ENCODE measurements around the gene UBXN11.
"Not testable (repeated sequence)": the region's sequence is repeated elsewhere in the genome, so short reads cannot be mapped to it uniquely, and the experiment has no call there.

The UBXN11 gene

DNA sequence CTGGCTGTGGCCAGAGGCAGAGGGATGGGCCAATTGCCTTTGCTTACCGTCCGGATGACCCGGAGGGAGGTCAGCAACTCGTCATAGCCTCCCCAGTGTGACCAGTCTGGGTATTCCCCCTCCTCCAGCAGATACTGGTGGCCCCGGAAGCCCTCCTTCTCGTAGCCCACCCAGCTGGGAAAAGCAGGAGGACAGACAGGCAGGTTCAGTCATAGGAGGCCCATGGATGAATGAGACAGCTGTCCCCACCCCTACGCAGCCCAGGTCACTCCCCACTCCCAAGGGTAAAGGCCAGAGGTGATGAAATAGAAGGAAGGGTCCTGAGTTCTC is 30.7 kb upstream of the UBXN11 start:
- no peak for DNase-seq (ENCODE audit: low read depth in 2 of 2)

DNA sequence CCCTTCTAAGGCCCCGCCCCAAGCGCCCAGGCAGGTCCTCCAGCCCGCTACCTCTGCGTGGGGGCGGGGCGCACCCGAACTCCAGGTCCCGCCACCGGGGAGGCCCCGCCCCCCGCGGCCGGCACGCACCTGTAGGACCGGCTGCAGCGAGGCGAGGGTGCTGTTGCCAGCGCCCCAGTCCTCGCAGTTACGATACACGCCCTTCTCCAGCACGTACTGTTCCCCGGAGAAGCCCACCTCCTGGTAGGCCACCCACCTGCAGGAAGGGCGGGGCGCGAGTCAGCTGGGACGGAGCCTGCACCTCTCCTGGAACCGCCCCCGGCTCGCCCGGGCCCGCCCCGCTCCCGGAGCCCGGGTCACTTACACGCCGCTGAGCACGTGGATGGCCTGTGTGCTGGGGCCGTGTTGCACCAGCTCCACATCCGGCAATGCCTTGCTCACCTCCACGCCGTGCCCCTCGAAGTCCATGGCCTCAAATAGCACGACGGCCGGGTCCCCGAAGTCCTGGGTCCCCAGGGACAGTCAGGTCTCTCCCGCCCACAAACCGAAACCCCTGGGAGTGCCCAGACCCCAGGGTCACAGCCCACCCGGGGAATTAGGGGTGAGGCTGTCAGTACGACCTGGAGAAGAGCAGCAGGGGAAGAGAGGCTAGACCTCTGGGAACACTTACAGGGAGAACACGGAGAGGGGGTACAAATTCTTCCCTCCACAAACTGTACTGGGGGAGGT is 30.2 kb upstream of the UBXN11 start:
- DNase-seq (ENCODE audit: low read depth in 2 of 2), result peak; percentile 81 to 83

DNA sequence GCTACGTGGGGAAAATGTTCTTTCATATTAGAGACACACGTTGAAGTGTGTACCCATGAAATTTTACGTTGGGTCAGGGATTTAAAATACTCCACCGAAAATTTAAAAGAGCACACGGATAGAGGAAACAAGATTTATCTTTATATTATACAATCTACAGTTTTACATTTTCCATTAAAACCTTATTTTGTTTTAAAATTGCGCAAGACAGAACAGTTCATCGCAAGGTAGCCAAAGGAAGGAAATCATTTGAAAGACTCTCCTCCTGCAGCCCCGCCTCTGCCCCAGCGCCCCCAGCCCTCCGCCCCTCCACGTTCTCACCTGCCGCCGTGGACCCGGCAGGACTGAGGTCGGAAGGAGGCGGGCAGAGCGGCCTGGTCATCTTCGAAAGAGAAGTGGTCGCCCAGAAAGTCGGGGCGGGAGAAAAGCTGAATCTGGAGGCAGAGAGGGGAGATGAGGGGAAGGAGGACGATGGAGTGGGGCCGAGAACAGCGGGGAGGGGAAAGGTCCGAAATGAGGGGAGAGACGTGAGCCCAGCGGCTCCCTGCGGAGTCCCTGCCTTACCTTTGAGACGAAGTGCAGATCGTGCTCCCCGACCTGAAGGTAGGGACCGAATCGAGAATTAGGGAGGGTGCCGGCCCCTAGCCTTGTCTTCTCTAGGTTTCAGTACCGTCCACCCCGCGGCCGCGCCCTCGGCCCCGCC is 29.5 kb upstream of the UBXN11 start:
- DNase-seq (ENCODE audit: low read depth in 2 of 2), result no peak

DNA sequence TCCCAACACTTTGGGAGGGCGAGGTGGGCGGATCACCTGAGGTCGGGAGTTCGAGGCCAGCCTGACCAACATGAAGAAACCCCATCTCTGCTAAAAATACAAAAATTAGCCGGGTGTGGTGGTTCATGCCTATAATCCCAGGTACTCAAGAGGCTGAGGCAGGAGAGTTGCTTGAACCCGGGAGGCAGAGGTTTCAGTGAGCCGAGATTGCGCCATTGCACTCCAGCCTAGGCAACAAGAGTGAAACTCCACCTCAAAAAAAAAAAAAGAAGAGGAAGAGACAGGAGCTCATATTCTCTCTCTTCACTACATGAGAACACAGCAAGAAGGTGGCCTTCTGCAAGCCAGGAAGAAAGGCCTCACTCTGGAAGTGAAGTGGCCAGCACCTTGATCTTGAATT is 26.9 kb upstream of the UBXN11 start:
- not testable (repeated sequence) for DNase-seq (ENCODE audit: low read depth in 2 of 2)

DNA sequence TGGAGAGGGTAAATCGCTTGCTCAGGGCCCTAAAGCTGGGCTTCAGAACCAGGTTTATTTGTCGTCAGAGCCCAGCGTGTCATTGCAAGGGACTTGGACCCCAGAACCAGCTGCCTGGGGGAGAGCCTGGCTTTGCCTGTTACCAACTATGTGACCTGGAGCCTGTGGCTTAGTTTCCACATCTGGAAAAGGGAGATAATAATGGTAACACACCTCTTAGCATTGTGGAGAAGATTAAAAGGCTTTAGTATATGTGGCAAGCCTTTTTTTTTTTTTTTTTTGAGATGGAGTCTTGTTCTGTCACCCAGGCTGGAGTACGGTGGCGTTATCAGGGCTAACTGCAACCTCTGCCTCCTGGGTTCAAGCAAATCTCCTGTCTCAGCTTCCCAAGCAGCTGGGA is 23.8 kb upstream of the UBXN11 start:
- DNase-seq (ENCODE audit: low read depth in 2 of 2), result no peak

DNA sequence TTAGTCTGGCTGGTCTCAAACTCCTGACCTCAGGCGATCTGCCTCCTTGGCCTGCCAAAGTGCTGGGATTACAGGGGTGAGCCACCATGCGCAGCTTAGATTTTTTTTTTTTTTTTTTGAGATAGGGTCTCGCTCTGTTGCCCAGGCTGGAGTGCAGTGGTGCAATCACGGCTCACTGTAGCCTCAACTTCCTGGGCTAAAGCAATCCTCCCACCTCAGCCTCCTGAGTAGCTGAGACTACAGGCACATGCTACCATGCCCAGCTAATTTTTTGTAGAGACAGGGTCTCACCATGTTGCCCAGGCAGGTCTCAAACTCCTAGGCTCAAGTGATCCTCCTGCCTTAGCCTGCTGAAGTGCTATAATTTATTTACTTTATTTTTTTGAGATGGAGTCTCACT is 22.9 kb upstream of the UBXN11 start:
- not testable (repeated sequence) for DNase-seq (ENCODE audit: low read depth in 2 of 2)

DNA sequence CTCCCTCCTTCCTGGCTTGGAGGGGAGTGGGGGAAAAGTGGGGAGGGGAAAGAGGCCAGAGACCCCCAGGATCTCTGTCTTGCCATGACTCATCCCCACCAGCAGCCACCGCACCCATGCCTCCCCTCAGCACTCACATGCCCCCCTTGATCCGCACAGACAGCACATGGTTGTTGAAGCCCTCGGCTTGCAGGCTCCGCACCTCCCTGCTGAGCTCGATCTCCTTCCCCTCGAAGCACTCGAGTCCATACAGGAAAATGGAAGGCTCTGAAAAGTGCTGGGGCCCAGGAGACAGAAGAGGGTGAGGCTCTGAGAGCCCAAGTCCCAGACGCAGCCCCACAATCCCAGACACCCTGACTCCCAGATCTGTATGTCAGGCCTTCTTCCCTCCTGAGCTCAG is 22.2 kb upstream of the UBXN11 start:
- DNase-seq (ENCODE audit: low read depth in 2 of 2), result no peak

DNA sequence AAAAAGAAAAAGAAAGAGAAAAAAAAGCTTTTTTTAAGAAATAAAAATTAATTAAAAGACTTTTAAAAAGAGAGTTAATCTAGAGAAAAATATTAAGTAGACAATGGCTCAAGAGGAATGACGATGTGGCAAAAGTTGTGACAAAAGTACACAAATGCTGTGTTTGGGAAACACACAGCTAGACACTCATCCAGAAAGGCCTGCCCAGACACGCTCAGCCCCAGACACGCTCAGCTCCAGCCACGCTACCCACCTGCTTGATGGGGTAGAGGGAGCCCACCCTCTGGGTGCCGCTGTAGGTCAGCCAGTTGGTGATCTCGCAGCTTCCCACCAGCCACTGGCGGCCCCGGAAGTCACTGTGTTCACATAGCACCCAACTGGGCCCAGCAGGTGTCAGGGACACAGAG is 21.5 kb upstream of the UBXN11 start:
- DNase-seq (ENCODE audit: low read depth in 2 of 2), result no peak

DNA sequence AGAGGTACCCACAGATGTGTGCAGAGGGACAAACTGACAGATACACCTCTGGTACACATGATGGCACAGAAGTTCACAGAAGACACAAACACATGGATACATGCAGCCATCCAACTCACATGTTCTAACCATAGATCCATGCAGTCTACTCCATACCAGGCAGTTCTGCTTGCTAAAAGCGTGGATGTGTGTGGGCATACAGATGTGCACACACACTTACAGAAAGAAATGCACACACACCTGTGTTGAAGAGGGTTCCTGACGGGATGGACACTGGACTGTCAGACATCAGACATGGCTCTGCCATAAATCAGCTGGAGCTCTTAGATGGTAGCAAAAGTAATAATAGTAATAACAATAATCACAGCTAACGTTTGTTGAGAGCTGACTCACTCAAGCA is 18.1 kb upstream of the UBXN11 start:
- no peak for DNase-seq (ENCODE audit: low read depth in 2 of 2)

DNA sequence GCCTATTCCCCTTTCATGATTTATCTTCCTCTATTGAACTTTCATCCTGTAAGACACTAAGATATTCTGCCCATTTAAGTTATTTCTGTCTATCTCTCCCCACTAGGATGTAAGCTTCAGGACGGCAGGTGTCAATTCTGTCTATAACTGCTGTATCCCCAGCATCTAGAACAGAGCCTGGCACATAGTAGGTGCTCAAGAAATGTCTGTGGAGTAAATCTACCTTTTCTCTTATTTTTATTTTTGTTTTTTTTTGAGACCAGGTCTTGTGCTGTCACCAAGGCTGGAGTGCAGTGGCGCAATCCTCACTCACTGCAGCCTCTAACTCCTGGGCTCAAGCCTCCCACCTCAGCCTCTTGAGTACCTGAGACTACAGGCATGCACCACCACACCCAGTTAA is 16.9 kb upstream of the UBXN11 start:
- no peak for DNase-seq (ENCODE audit: low read depth in 2 of 2)

DNA sequence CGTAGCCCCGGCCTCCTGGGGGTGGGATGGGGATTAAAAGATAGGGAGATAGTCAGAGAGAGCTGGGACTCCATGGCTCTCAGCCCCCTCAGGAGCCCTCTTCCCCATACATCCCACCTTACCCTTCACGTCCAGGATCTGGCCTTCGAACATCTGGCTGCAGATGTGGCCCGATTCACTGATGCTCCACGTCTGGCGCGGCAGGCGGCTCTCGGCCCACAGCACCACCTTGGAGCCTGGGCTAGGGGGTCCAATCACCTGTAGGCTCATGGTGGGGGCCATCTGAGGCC is 15.6 kb upstream of the UBXN11 start:
- DNase-seq (ENCODE audit: low read depth in 2 of 2), result no peak

DNA sequence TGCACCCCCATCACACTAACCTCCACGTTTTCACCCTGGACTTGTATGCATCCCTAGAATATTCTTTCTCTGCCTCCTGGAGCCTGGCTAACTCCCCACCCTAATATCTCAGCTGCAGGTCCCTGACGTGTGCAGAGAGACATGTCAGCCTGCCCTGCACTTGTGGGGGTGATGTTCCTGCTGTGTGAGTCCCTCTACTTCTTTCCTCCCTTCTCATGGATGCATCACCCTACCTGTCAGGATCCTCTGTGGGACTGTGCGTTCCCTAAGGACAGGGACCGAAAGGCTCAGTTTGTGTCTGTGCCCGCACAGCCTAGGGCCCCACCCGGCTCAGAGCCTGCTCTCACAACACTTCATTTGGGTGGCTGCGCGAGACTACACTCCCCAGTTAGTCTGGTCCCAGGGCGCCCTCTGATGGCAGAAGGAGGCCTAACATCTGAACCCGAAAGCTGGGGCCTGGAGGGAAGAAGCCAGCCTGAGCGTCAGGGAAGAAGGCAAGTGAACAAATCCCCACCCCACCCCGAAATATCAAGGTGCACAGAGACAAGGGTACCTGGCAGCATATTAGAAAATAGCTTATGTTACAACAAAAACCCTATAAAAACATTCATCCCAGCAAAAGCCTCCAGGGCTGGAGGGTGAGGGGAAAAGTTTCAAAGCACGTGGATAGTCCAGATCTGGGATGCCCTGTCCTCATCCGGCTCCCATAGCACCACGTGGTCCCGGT is 15.0 kb upstream of the UBXN11 start:
- DNase-seq (ENCODE audit: low read depth in 2 of 2), result peak; percentile 97 to 98

DNA sequence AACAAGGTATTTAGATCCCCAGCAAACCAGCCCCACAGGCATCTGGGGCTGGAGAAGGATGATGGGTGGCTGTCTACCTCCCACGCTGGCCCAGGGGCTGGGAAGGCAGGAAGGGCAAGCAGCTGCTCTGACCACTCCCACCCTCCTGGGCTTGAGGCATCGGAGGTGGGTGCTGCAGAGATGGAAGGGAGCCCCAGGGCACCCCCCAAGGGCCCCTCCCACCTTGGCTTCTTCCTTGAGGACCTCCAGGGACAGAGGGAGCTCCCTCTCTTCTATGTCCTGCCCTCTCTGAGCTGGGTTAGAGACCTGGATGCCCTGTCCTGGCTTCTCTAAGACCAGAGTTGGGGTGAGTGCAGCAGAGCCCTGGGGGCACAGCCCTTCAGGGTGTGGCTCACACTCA is 14.5 kb upstream of the UBXN11 start:
- DNase-seq (ENCODE audit: low read depth in 2 of 2), result no peak

DNA sequence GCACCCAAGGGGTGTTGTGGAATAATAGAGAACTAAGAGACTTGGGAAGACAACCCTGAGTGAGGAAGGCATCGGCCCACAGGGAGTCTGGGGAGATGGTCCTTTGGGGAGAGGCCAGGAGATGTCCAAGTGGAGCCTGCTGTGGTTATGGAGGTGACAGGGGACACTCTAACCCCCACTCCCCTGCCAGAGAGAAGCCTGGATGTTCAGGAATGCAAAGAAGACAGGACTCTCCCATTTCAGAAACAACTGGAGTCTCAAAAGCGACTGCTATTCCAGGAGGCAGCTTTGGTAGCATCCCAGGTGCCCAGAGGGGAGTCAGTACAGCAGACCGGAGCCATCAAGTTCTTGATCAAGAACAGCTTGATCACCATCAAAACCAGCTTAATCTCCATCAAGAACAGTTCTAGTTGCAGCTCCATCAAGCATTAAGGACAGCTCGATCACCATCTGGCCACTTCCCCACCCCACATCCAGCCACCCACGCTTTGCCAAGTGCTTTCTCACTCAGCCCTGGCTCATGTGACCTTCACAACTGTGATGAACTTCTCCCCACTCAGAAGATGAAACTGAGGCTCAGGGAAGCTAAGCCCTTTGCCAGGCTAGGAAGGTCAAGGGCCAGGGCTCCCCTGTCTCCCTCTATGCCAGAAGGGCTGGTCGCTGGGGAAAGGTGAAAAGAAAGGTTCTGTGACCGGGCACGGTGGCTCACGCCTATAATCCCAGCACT is 12.1 kb upstream of the UBXN11 start:
- no peak for DNase-seq (ENCODE audit: low read depth in 2 of 2)

DNA sequence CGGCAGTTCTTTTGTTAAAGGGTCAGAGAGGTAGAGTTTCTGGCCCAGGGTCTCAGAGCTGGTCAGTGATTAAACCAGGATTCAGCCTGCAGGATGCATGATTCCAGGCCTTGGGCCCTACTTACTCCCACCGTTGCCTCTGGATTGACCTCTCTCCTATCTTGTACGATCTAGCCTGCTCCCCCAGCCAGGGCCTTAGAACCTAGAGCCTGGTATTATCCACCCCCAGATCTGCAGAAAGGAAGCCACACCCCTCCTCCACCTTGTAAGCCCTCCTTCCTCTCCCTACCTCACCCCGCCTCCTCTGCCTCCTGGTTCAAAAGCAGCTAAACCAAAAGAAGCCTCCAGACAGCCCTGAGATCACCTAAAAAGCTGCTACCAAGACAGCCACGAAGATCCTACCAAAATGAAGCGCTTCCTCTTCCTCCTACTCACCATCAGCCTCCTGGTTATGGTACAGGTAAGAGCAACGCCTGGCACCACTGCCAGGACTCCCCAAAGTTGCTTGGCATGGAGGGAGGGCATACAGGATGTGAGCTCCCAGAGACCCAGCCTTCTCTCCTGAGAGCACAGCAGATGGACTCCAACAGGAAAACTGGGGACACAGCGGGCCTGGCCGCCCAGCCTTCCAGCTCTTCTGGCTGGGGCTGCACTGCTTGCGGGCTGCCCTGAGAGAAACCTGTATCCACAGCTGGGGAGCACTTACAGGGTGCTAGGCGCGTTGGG is 11.3 kb upstream of the UBXN11 start, which contains the start of gene CD52:
Gene CD52, plus strand, starts transcription at position 347 of the 726 bp plus-strand sequence. Its CDS starts 60 bp downstream, at position 407.
- DNase-seq (ENCODE audit: low read depth in 2 of 2), result peak in 1 of 2 donors; percentile 65

DNA sequence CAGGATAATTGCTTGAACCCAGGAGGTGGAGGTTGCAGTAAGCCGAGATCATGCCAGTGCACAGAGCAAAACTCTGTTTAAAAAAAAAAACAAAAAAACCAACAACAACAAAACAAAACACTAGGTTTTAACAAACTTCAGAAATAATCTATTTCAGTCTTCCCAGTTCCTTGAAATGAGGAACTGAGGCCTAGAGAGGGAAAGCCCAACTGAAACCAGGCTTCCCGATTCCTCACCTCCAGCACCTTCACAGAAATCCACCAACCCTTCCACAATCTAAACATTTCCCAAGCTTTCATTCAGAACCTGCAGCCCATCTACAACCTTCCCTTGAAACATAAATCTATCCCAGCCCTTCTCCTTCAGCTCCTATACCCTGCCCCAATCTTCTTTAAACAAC is 10.7 kb upstream of the UBXN11 start:
- DNase-seq (ENCODE audit: low read depth in 2 of 2), result no peak

DNA sequence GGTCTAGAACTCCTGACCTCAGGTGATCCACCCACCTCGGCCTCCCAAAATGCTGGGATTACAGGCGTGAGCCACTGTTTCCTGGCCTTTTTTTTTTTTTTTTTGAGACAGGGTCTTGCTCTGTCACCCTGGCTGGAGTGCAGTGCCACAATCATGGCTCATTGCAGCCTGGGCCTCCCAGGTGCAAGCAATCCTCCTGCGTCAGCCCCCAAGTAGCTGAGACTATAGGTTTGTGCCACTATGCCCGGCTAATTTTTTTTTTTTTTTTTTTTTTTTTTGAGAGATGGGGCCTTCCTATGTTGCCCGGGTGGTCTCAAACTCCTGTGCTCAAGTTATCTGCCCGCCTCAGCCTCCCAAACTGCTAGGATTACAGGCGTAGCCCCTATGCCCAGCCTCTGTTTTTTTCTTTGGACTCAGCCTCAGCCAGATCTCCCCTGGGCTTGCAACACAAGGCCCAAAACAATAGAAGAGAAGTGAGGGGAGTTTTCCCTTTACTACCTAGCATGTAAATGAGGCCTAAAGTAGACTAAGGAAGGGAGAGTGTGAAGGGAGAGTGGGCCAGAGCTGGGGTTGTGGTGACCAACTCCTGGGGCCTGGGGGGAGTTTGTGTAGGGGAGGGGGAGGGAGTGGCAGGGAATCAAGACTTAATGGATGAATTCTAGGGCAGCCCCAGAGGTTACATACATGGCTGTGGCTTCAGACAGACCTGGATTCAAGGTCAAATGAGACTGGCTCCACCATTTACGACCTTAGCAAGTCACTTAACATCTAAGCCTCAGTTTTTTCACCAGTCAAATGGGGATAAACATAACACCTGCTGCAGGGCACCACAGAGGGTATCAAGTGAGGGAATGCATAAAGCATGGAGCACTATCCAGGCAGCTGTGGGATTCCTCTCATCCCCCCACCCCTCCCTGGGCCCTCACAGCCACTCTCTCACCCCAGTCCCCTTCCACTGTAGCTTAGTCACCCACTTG is 9.7 kb upstream of the UBXN11 start:
- no peak for DNase-seq (ENCODE audit: low read depth in 2 of 2)

DNA sequence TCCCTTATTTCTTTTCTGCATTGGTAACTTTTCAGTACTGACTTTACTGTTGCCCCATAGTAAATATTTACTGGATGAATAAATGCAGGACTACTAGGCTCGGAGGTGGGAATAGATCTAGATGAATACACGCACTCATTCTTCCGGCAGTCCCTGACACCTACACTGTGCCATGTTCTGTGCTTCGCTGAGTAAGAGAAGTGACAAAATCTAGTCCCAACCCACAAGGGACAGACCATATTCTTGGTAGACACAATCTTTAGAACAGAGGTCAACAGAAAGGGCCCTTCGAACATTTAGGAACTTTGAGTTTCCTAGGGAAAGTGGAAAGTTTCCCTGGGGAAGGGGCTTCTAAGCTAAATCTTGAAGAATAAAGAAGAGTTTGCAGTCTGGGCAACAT is 8.1 kb upstream of the UBXN11 start:
- no peak for DNase-seq (ENCODE audit: low read depth in 2 of 2)

DNA sequence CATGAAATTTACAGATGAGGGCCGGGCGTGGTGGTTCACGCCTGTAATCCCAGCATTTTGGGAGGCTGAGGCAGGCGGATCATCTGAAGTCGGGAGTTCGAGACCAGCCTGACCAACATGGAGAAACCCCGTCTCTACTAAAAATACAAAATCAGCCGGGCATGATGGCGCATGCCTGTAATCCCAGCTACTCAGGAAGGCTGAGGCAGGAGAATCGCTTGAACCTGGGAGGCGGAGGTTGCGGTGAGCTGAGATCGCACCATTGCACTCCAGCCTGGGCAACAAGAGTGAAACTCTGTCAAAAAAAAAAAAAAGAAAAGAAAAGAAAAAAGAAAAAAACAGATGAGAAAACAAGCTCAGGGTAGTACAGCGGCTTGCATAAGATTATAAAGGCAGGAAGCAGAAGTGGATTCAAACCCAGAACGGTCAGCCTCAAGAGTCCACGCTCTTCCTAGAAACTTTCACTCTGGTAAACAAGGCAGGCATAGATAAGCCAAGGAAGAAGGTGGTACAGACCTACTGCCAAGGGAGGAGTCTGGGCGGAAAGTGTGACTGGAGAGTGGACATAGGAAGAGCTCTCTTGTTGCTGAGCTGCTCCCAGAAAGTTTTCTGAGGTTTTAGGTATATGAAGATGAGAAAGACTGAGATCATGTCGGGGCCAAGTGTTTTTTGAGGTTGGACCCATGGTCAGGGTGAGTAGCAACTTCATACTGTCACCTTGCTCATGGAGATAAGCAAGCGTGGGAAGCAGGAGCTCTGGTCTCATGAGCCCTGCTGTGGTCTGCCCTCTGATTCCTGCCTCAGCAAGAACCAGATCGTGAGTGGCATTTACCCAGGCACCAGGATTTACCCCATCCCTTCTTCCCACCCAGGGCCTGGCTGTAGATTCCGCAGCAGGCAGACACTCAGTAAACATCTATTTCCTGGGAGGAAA is 1.8 kb upstream of the UBXN11 start:
- DNase-seq (ENCODE audit: low read depth in 2 of 2), result not testable (repeated sequence)
